OCI-LY1 (cell line): Measurements from ENCODE around the gene MAST3.
"Not testable (repeated sequence)": the region's sequence is repeated elsewhere in the genome, so short reads cannot be mapped to it uniquely, and the experiment has no call there.

Experiments
- H2AFZ ChIP-seq: fragments of 200-600 bp; sonication (generic), shearing (Covaris generic); 2 replicates; pipeline ENCODE4 v1.6.0; 2014; ENCODE audit warnings: antibody characterized with exemption, mild to moderate bottlenecking, low read length
- H3F3A ChIP-seq: fragments of 200-600 bp; sonication (generic), shearing (Covaris generic); 2 replicates; pipeline ENCODE4 v1.6.0; 2014; ENCODE audit warnings: mild to moderate bottlenecking, antibody characterized with exemption, low read length, moderate library complexity; ENCODE audit not compliant: insufficient read depth
- H3K27ac ChIP-seq: fragments of 200-600 bp; sonication (generic); 2 replicates; pipeline ENCODE4 v1.5.1; 2014; ENCODE audit warnings: low read length, mixed run types, mild to moderate bottlenecking, low read depth; ENCODE audit not compliant: poor library complexity, severe bottlenecking
- H3K27me3 ChIP-seq: fragments of 200-600 bp; sonication (generic); 2 replicates; pipeline ENCODE4 v1.6.0; 2014; ENCODE audit warnings: antibody characterized with exemption, mild to moderate bottlenecking, low read length, moderate library complexity; ENCODE audit not compliant: insufficient read depth
- H3K36me3 ChIP-seq: fragments of 200-600 bp; sonication (generic); 2 replicates; pipeline ENCODE4 v1.6.1; 2014; ENCODE audit warnings: mild to moderate bottlenecking, antibody characterized with exemption, low read length, moderate library complexity, mixed read lengths; ENCODE audit not compliant: insufficient read depth
- H3K4me1 ChIP-seq: fragments of 200-600 bp; sonication (generic); 2 replicates; pipeline ENCODE4 v1.5.1; 2014; ENCODE audit warnings: mild to moderate bottlenecking, low read length, moderate library complexity; ENCODE audit not compliant: insufficient read depth, severe bottlenecking
- H3K4me2 ChIP-seq: fragments of 200-600 bp; sonication (generic), shearing (Covaris generic); 2 replicates; pipeline ENCODE4 v1.6.1; 2014; ENCODE audit warnings: low read length
- H3K4me3 ChIP-seq: fragments of 200-600 bp; sonication (generic); 2 replicates; pipeline ENCODE4 v1.5.1; 2014; ENCODE audit warnings: low read length, low read depth, mild to moderate bottlenecking, mixed read lengths; ENCODE audit not compliant: poor library complexity, severe bottlenecking
- H3K79me2 ChIP-seq: fragments of 200-600 bp; shearing (Covaris generic); 2 replicates; pipeline ENCODE4 v1.6.1; 2016; ENCODE audit warnings: mixed run types, low read length, mixed read lengths; ENCODE audit not compliant: insufficient read depth
- H3K9ac ChIP-seq: fragments of 200-600 bp; sonication (generic), shearing (Covaris generic); 2 replicates; pipeline ENCODE4 v1.6.1; 2014; ENCODE audit warnings: mild to moderate bottlenecking, low read length, mixed read lengths
- H3K9me2 ChIP-seq: fragments of 200-600 bp; sonication (generic), shearing (Covaris generic); 2 replicates; pipeline ENCODE4 v1.6.1; 2014; ENCODE audit warnings: low read depth, mild to moderate bottlenecking, low read length, mixed read lengths
- H3K9me3 ChIP-seq: fragments of 200-600 bp; shearing (Covaris generic); 2 replicates; pipeline ENCODE4 v1.6.1; 2014; ENCODE audit warnings: low read length, mixed read lengths
- H4K20me1 ChIP-seq: fragments of 200-600 bp; sonication (generic), shearing (Covaris generic); 2 replicates; pipeline ENCODE4 v1.6.0; 2016; ENCODE audit warnings: mild to moderate bottlenecking, low read length; ENCODE audit not compliant: insufficient read depth
- EZH2 ChIP-seq: fragments of 200-600 bp; sonication (generic), shearing (Covaris generic); IDR thresholded peaks from 2 replicates; pipeline ENCODE4 v1.8.0; 2017; ENCODE audit warnings: borderline replicate concordance, mixed run types, mild to moderate bottlenecking, antibody characterized with exemption, low read length, moderate library complexity, mixed read lengths
- TF ChIP-seq, protein P1 (sequence below): fragments of 200-600 bp; sonication (generic), shearing (Covaris generic); IDR thresholded peaks from 2 replicates; pipeline ENCODE4 v1.5.1; 2017; ENCODE audit warnings: mild to moderate bottlenecking, antibody characterized with exemption, low read length, moderate library complexity, mixed read lengths

MAST3 gene

GRCh38 chr19:18102916-18103542, 5.5 kb downstream of the MAST3 start:
- Histone ChIP-seq H3K36me3 (0 out of 2 replicates have a peak, but pooled peaks cover 4% of the 10 kb centered on the region), H2AFZ (no peak overlapping the region), H3K4me3 (no peak overlapping the region), H3K9me2 (no peaks in the 10 kb centered on the region), H3F3A (no peaks in the 10 kb centered on the region), H3K27ac (peak overlapping the region; percentile 73), H3K9ac (no peak overlapping the region; the same call in 1 of the 2 replicates), H3K4me2 (peak overlapping the region; percentile 51; the same call in 1 of the 2 replicates), H3K27me3 (no peaks in the 10 kb centered on the region), H3K9me3 (no peaks in the 10 kb centered on the region), H3K4me1 (peaks cover 61% of the 10 kb centered on the region), H3K79me2 (no peaks in the 10 kb centered on the region), H4K20me1 (no peaks in the 10 kb centered on the region)
- TF ChIP-seq EZH2, result no peak
- TF ChIP-seq, protein P1, sequence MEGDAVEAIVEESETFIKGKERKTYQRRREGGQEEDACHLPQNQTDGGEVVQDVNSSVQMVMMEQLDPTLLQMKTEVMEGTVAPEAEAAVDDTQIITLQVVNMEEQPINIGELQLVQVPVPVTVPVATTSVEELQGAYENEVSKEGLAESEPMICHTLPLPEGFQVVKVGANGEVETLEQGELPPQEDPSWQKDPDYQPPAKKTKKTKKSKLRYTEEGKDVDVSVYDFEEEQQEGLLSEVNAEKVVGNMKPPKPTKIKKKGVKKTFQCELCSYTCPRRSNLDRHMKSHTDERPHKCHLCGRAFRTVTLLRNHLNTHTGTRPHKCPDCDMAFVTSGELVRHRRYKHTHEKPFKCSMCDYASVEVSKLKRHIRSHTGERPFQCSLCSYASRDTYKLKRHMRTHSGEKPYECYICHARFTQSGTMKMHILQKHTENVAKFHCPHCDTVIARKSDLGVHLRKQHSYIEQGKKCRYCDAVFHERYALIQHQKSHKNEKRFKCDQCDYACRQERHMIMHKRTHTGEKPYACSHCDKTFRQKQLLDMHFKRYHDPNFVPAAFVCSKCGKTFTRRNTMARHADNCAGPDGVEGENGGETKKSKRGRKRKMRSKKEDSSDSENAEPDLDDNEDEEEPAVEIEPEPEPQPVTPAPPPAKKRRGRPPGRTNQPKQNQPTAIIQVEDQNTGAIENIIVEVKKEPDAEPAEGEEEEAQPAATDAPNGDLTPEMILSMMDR, result no peak

DNA sequence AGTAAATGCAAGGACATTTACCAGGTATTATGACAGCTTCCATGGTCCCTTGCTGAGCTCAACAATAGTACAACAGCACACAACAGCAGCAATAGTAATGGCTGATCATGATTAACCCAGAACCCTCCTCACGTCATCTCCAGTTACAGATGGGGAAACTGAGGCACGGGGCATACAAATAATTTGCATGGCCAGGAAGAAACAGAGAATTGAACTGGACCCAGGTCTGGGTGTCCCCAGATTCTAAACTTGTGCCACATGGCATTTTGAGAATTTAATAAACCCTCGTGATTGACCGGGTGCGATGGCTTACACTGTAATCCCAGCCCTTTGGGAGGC, 7.2 kb downstream of the MAST3 start:
- Histone ChIP-seq H3K27ac (peak overlapping the region; percentile 73), H3K4me3 (peak overlapping the region; percentile 40), H4K20me1 (no peaks in the 10 kb centered on the region), H3K79me2 (no peaks in the 10 kb centered on the region), H3K9me3 (no peaks in the 10 kb centered on the region), H3K36me3 (0 out of 2 replicates have a peak, but pooled peaks cover 4% of the 10 kb centered on the region), H3K4me2 (peak overlapping the region; percentile 51), H3F3A (peaks cover 9% of the 10 kb centered on the region; the same call in 1 of the 2 replicates), H3K4me1 (peaks cover 61% of the 10 kb centered on the region), H3K9me2 (no peaks in the 10 kb centered on the region), H2AFZ (no peak overlapping the region), H3K9ac (peak overlapping the region; percentile 4; the same call in 1 of the 2 replicates), H3K27me3 (no peaks in the 10 kb centered on the region)
- TF ChIP-seq, protein P1, result no peak
- no peak for TF ChIP-seq EZH2

DNA sequence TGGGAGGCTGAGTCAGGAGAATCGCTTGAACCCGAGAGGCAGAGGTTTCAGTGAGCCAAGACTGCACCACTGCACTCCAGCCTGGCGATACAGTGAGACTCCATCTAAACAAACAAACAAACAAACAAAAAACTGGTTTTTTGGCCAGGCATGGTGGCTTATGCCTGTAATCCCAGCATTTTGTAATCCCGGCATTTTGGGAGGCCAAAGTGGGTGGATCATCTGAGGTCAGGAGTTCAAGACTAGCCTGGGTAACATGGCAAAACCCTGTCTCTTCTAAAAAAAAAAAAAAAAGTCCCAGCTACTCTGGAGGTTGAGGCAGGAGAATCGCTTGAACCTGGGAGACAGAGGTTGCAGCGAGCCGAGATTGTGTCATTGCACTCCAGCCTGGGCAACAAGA, 7.7 kb downstream of the MAST3 start:
- not testable (repeated sequence) for H3K9ac ChIP-seq, H3K36me3 ChIP-seq, H3K4me3 ChIP-seq, H3K27me3 ChIP-seq, H3K9me3 ChIP-seq, H2AFZ ChIP-seq, H3K9me2 ChIP-seq, H3F3A ChIP-seq, H3K4me2 ChIP-seq, H4K20me1 ChIP-seq, H3K79me2 ChIP-seq
- H3K27ac ChIP-seq, result peak overlapping the region; percentile 73
- H3K4me1 ChIP-seq, result peaks cover 62% of the 10 kb centered on the region

- Histone ChIP-seq H3K9ac (no peak overlapping the region; the same call in 1 of the 2 replicates), H3K9me3 (no peaks in the 10 kb centered on the region), H3K4me3 (no peak overlapping the region), H3F3A (peaks cover 9% of the 10 kb centered on the region; the same call in 1 of the 2 replicates), H3K27ac (peak overlapping the region; percentile 60), H3K4me2 (no peak overlapping the region), H4K20me1 (no peaks in the 10 kb centered on the region), H2AFZ (no peak overlapping the region), H3K9me2 (no peaks in the 10 kb centered on the region), H3K79me2 (no peaks in the 10 kb centered on the region), H3K27me3 (no peaks in the 10 kb centered on the region), H3K36me3 (peaks cover 12% of the 10 kb centered on the region; the same call in 1 of the 2 replicates), H3K4me1 (peaks cover 63% of the 10 kb centered on the region)
- TF ChIP-seq, protein P1, result no peak
- no peak for TF ChIP-seq EZH2
These were observed 9.7 kb downstream of the MAST3 start for GRCh38 chr19:18107235-18107634.
